HG03280 (cell line): ENCODE measurements around the gene ATP10A.

Source experiments
- ATAC-seq: cut with Tn5 transposase; IDR thresholded peaks from one replicate; pipeline ENCODE4 v1.9.1; 2021; ENCODE audit warnings: mild to moderate bottlenecking, moderate library complexity; ENCODE audit not compliant: unreplicated experiment

ATP10A gene

GRCh38 chr15:25830844-25831451 lies 32.2 kb downstream of the ATP10A start:
- no peak for ATAC-seq

- ATAC-seq = no peak
Measured at GRCh38 chr15:25829073-25829472, 34.1 kb downstream of the ATP10A start.

- no peak for ATAC-seq
Measured at GRCh38 chr15:25825207-25825606, 37.9 kb downstream of the ATP10A start.

GRCh38 chr15:25824618-25825017 lies 38.5 kb downstream of the ATP10A start:
- ATAC-seq = no peak

- ATAC-seq = no peak
Measured at GRCh38 chr15:25812845-25813244, 50.3 kb downstream of the ATP10A start.

GRCh38 chr15:25812073-25812472 lies 51.1 kb downstream of the ATP10A start:
- ATAC-seq = no peak

GRCh38 chr15:25811481-25811906 lies 51.6 kb downstream of the ATP10A start:
- no peak for ATAC-seq

GRCh38 chr15:25810631-25811091 lies 52.5 kb downstream of the ATP10A start:
- no peak for ATAC-seq

GRCh38 chr15:25810154-25810553 lies 53.0 kb downstream of the ATP10A start:
- no peak for ATAC-seq

GRCh38 chr15:25807063-25807462 lies 56.1 kb downstream of the ATP10A start:
- ATAC-seq = no peak

GRCh38 chr15:25805031-25805430 lies 58.1 kb downstream of the ATP10A start:
- ATAC-seq = no peak

GRCh38 chr15:25804451-25804850 lies 58.7 kb downstream of the ATP10A start:
- ATAC-seq = no peak

GRCh38 chr15:25803541-25803940 lies 59.6 kb downstream of the ATP10A start:
- no peak for ATAC-seq

GRCh38 chr15:25803036-25803435 lies 60.1 kb downstream of the ATP10A start:
- no peak for ATAC-seq

GRCh38 chr15:25802285-25802830 lies 60.8 kb downstream of the ATP10A start:
- ATAC-seq = no peak

GRCh38 chr15:25801586-25802284 lies 61.4 kb downstream of the ATP10A start:
- ATAC-seq = no peak

GRCh38 chr15:25800761-25801515 lies 62.2 kb downstream of the ATP10A start:
- no peak for ATAC-seq

GRCh38 chr15:25799906-25800700 lies 63.0 kb downstream of the ATP10A start:
- ATAC-seq = no peak

GRCh38 chr15:25797936-25798901 lies 64.9 kb downstream of the ATP10A start:
- ATAC-seq = no peak

- no peak for ATAC-seq
Measured at GRCh38 chr15:25797511-25797935, 65.6 kb downstream of the ATP10A start.
